IMR-90 (cell line): ENCODE measurements around the gene FARP1. TPM values are rescaled to one million over a fixed set of nuclear protein-coding genes. Genes with fewer than 3 reads are reported as not detected.

Experiments
- ATAC-seq: fragments of 200-7000 bp; cut with Tn5 transposase; 2 replicates; pipeline ENCODE4 v1.9.1; 2020; ENCODE audit warnings: low read depth, mild to moderate bottlenecking, moderate library complexity
- BruUV-seq: library from RNA; stranded (reverse); fragments of 400-500 nt; replicated peaks from 2 replicates; lab custom pipeline; 2021; lab: Mats Ljungman, UMichigan
- CTCF ChIA-PET: fragments of 300-600 bp; formaldehyde crosslinking; extraction: SDS; loops from one replicate; lab custom pipeline; 2021; ENCODE audit warnings: antibody characterized with exemption; lab: Yijun Ruan, JAX
- POLR2A ChIA-PET: fragments of 300-600 bp; sonication (Branson Sonifier 250); formaldehyde crosslinking; loops from one replicate; lab custom pipeline; 2022; ENCODE audit warnings: antibody characterized with exemption; ENCODE audit not compliant: unreplicated experiment; lab: Charles Lee
- DNase-seq: peaks from one replicate; pipeline ENCODE4 v3.0.0; 2013
- H2AFZ ChIP-seq: replicated peaks from 2 replicates; pipeline ENCODE3; 2013; ENCODE audit warnings: low read length, mild to moderate bottlenecking; ENCODE audit not compliant: poor library complexity
- H2AK5ac ChIP-seq: 2 replicates; pipeline ENCODE4 v1.6.1; 2013; ENCODE audit warnings: low read depth, low read length, inconsistent platforms
- H2AK9ac ChIP-seq: replicated peaks from 2 replicates; pipeline ENCODE3; 2013; ENCODE audit warnings: mild to moderate bottlenecking, low read depth, low read length, moderate library complexity; ENCODE audit not compliant: poor library complexity
- H2BK120ac ChIP-seq: 2 replicates; pipeline ENCODE4 v1.6.1; 2013; ENCODE audit warnings: low read depth, low read length, inconsistent platforms
- H2BK15ac ChIP-seq: 3 replicates; pipeline ENCODE4 v1.6.1; 2013; ENCODE audit warnings: low read depth, low read length, inconsistent platforms
- H2BK20ac ChIP-seq: 2 replicates; pipeline ENCODE4 v1.6.1; 2013; ENCODE audit warnings: low read depth, mild to moderate bottlenecking, inconsistent platforms, low read length, moderate library complexity
- H2BK5ac ChIP-seq: 2 replicates; pipeline ENCODE4 v1.6.1; 2013; ENCODE audit warnings: mild to moderate bottlenecking, low read depth, low read length, inconsistent platforms; ENCODE audit not compliant: poor library complexity, severe bottlenecking
- H3K14ac ChIP-seq: replicated peaks from 2 replicates; pipeline ENCODE4 v1.6.1; 2013; ENCODE audit warnings: low read depth, low read length, inconsistent platforms
- H3K18ac ChIP-seq: 2 replicates; pipeline ENCODE4 v1.6.1; 2013; ENCODE audit warnings: low read depth, low read length, control low read depth
- H3K23ac ChIP-seq: 2 replicates; pipeline ENCODE4 v1.6.1; 2013; ENCODE audit warnings: low read depth, low read length, inconsistent platforms
- H3K27ac ChIP-seq: 2 replicates; pipeline ENCODE4 v1.5.1; 2013; ENCODE audit warnings: mild to moderate bottlenecking, control low read depth, low read length; ENCODE audit not compliant: insufficient read depth
- H3K27me3 ChIP-seq: 2 replicates; pipeline ENCODE4 v1.6.1; 2013; ENCODE audit warnings: low read length; ENCODE audit not compliant: control insufficient read depth, insufficient read depth
- H3K36me3 ChIP-seq: 2 replicates; pipeline ENCODE4 v1.6.1; 2013; ENCODE audit warnings: low read length, mixed read lengths; ENCODE audit not compliant: control insufficient read depth, insufficient read depth
- H3K4ac ChIP-seq: 2 replicates; pipeline ENCODE4 v1.6.1; 2013; ENCODE audit warnings: low read depth, low read length, inconsistent platforms
- H3K4me1 ChIP-seq: 2 replicates; pipeline ENCODE4 v1.6.1; 2013; ENCODE audit warnings: low read length, mixed read lengths; ENCODE audit not compliant: control insufficient read depth, insufficient read depth
- H3K4me2 ChIP-seq: 2 replicates; pipeline ENCODE4 v1.6.1; 2013; ENCODE audit warnings: low read depth, mild to moderate bottlenecking, control low read depth, low read length, moderate library complexity
- H3K4me3 ChIP-seq: 2 replicates; pipeline ENCODE4 v1.5.1; 2013; ENCODE audit warnings: low read depth, mild to moderate bottlenecking, control low read depth, low read length, moderate library complexity; ENCODE audit not compliant: insufficient read depth
- H3K56ac ChIP-seq: 2 replicates; pipeline ENCODE4 v1.6.1; 2013; ENCODE audit warnings: low read length, inconsistent platforms; ENCODE audit not compliant: insufficient read depth; ENCODE audit errors: extremely low read depth
- H3K79me1 ChIP-seq, 2 experiments: 2 replicates each; pipeline ENCODE4 v1.6.1; 2013; ENCODE audit warnings: low read length in 2 of 2, inconsistent platforms in 1 of 2, low read depth in 1 of 2
- H3K9ac ChIP-seq: 2 replicates; pipeline ENCODE4 v1.6.1; 2013; ENCODE audit warnings: low read depth, low read length, control low read depth
- H3K9me1 ChIP-seq: 2 replicates; pipeline ENCODE4 v1.6.1; 2013; ENCODE audit warnings: low read length, inconsistent platforms; ENCODE audit not compliant: insufficient read depth
- H3K9me3 ChIP-seq: 2 replicates; pipeline ENCODE4 v1.6.1; 2013; ENCODE audit warnings: low read length; ENCODE audit not compliant: control insufficient read depth, insufficient read depth
- H4K20me1 ChIP-seq: 2 replicates; pipeline ENCODE4 v1.6.1; 2013; ENCODE audit warnings: low read length, inconsistent platforms; ENCODE audit not compliant: insufficient read depth
- H4K5ac ChIP-seq: 2 replicates; pipeline ENCODE4 v1.6.1; 2013; ENCODE audit warnings: mild to moderate bottlenecking, low read depth, low read length, control low read depth
- H4K8ac ChIP-seq, 2 experiments: 2 replicates each; pipeline ENCODE4 v1.6.1; 2013; ENCODE audit warnings: low read depth in 2 of 2, low read length in 2 of 2, control low read depth in 1 of 2, inconsistent platforms in 1 of 2
- H4K91ac ChIP-seq: 2 replicates; pipeline ENCODE4 v1.6.1; 2013; ENCODE audit warnings: low read depth, low read length, inconsistent platforms; ENCODE audit not compliant: insufficient read depth
- BHLHE40 ChIP-seq: fragments of 150-350 bp; IDR thresholded peaks from 2 replicates; pipeline ENCODE4 v1.6.1; 2016; ENCODE audit warnings: mild to moderate bottlenecking, low read depth, low read length
- CEBPB ChIP-seq: IDR thresholded peaks from 2 replicates; pipeline ENCODE4 v1.6.1; 2012; ENCODE audit warnings: low read depth, low read length, improper control_type of control experiment
- ELK1 ChIP-seq: fragments of 150-350 bp; IDR thresholded peaks from 2 replicates; pipeline ENCODE4 v1.6.1; 2016; ENCODE audit warnings: low read depth, mild to moderate bottlenecking, low read length, moderate library complexity, borderline replicate concordance
- MAZ ChIP-seq: IDR thresholded peaks from 2 replicates; pipeline ENCODE4 v1.6.1; 2012; ENCODE audit warnings: low read depth, mild to moderate bottlenecking, low read length, improper control_type of control experiment, moderate library complexity, borderline replicate concordance
- NFE2L2 ChIP-seq: fragments of 150-350 bp; IDR thresholded peaks from 2 replicates; pipeline ENCODE4 v1.6.1; 2016; ENCODE audit warnings: low read depth, mild to moderate bottlenecking, low read length
- POLR2A ChIP-seq: IDR thresholded peaks from 2 replicates; pipeline ENCODE4 v1.6.1; 2012; ENCODE audit warnings: mild to moderate bottlenecking, low read depth, low read length
- RAD21 ChIP-seq: IDR thresholded peaks from 2 replicates; pipeline ENCODE4 v1.6.1; 2012; ENCODE audit warnings: low read length, improper control_type of control experiment
- USF2 ChIP-seq: fragments of 150-350 bp; IDR thresholded peaks from 2 replicates; pipeline ENCODE4 v1.6.1; 2017; ENCODE audit warnings: mild to moderate bottlenecking, antibody characterized with exemption, low read length, low read depth
- WGBS, 2 experiments: methylation state at CpG; one replicate each; pipeline versions ENCODE4 v1.1.5 to v1.1.7; 2013; ENCODE audit warnings: missing lambda C conversion rate in 2 of 2; ENCODE audit not compliant: insufficient read length in 1 of 2; ENCODE audit errors: extremely low coverage in 2 of 2; 5-methylcytosine and 5-hydroxymethylcytosine counted together
- dilution Hi-C: fragments of 300-500 bp; cut with HindIII; formaldehyde crosslinking; loops from one replicate; pipeline ENCODE4 v1.14.3; 2018; ENCODE audit warnings: low sequenced_read_pairs; ENCODE audit not compliant: unreplicated experiment
- in situ Hi-C: fragments of 300-500 bp; cut with MboI; formaldehyde crosslinking; loops from 3 replicates; pipeline ENCODE4 v1.14.3; 2019; ENCODE audit warnings: low sequenced_read_pairs, inconsistent platforms, mixed read lengths
- intact Hi-C: fragments of 100-400 bp; cut with micrococcal nuclease; formaldehyde crosslinking; loops from 2 replicates; pipeline ENCODE4 v1.10.0; 2022
- polyA plus RNA-seq, 3 experiments: library from polyadenylated mRNA; depleted of rRNA; stranded (reverse); fragments of >200 nt; gene quantifications; 2 replicates each; pipeline ENCODE4 v1.2.3, GENCODE V29; 2012; ENCODE audit warnings: low replicate concordance in 1 of 3
- total RNA-seq: library from RNA; depleted of rRNA; stranded (reverse); fragments of >200 nt; gene quantifications from 2 replicates; pipeline ENCODE4 v1.2.3, GENCODE V29; 2012

Gene FARP1
- total and polyA plus RNA-seq, 2 of the 4 experiments (the other 2 are of a cell fraction), result 39.6 to 57.0 TPM

GRCh38 chr13:98324105-98324504 lies 181.2 kb downstream of the FARP1 start:
- Histone ChIP-seq H4K91ac (no peak overlapping the region), H3K4me2 (no peak overlapping the region), H3K9ac (no peak overlapping the region), H2BK120ac (no peak overlapping the region), H3K36me3 (peaks cover 4% of the 10 kb centered on the region), H3K27me3 (no peaks in the 10 kb centered on the region), H3K9me3 (no peaks in the 10 kb centered on the region), H3K18ac (no peak overlapping the region), H3K14ac (no peak overlapping the region), H3K4me3 (no peak overlapping the region), H3K56ac (no peak overlapping the region), H3K23ac (no peak overlapping the region), H2AK5ac (no peak overlapping the region), H2BK15ac (no peak overlapping the region), H4K8ac (no peak overlapping the region), H2BK5ac (no peak overlapping the region), H3K4ac (no peak overlapping the region), H3K79me1 (peaks cover 45 to 80% of the 10 kb centered on the region in 2 experiments), H2BK20ac (no peak overlapping the region), H3K4me1 (peaks cover 23% of the 10 kb centered on the region), H3K9me1 (peaks cover 26% of the 10 kb centered on the region), H3K27ac (no peak overlapping the region), H2AK9ac (no peak overlapping the region), H4K5ac (no peak overlapping the region), H2AFZ (no peak overlapping the region), H4K20me1 (peaks cover 38% of the 10 kb centered on the region)
- TF ChIP-seq MAZ (no peak), BHLHE40 (no peak), NFE2L2 (no peak), RAD21 (no peak), POLR2A (no peak), USF2 (no peak), ELK1 (no peak), CEBPB (no peak)
- intact Hi-C loops, result no loop called here
- in situ Hi-C loops, result no loop called here
- ChIA-PET CTCF (no interaction called here), POLR2A (no interaction called here)
- no peak for ATAC-seq
- BruUV-seq, result no TSS peak
- WGBS, 2 experiments, result 100% methylated on average over 1 of the region's 7 CpGs; no CpG with 5 or more reads in 1 of the 2 experiments
- DNase-seq, result no peak
- dilution Hi-C loops, result no loop called here
